ENCODE measurements around the gene CPEB2.

CPEB2 gene

GRCh38 chr4:15031993-15032675, 29.9 kb downstream of the CPEB2 start:
- peaks cover 0 to 16% of the 10 kb centered on the region in 2 donors for H3K4me1 ChIP-seq (ENCODE audit: control insufficient read depth in 1 of 2, insufficient read depth in 2 of 2, low read length in 2 of 2)
- H3K36me3 ChIP-seq (ENCODE audit: control insufficient read depth in 1 of 2, insufficient read depth in 2 of 2, low read length in 2 of 2): peaks cover 0 to 11% of the 10 kb centered on the region in 2 donors
- no peak overlapping the region for H3K27ac ChIP-seq (ENCODE audit: low read length)
- H3K27me3 ChIP-seq (ENCODE audit: low read depth, low read length): no peaks in the 10 kb centered on the region
- no peaks in the 10 kb centered on the region for H3K9me3 ChIP-seq (ENCODE audit: control insufficient read depth in 1 of 2, low read length in 2 of 2)
- H3K4me3 ChIP-seq (ENCODE audit: low read depth in 1 of 2, low read length in 2 of 2): no peak overlapping the region

GRCh38 chr4:15034071-15034764, 31.9 kb downstream of the CPEB2 start:
- H3K36me3 ChIP-seq (ENCODE audit: control insufficient read depth in 1 of 2, insufficient read depth in 2 of 2, low read length in 2 of 2): peaks cover 0 to 11% of the 10 kb centered on the region in 2 donors
- H3K4me3 ChIP-seq (ENCODE audit: low read depth in 1 of 2, low read length in 2 of 2): peak overlapping the region in 1 of 2 donors; percentile 19
- H3K9me3 ChIP-seq (ENCODE audit: control insufficient read depth in 1 of 2, low read length in 2 of 2): no peaks in the 10 kb centered on the region
- H3K27me3 ChIP-seq (ENCODE audit: low read depth, low read length): no peaks in the 10 kb centered on the region
- H3K4me1 ChIP-seq (ENCODE audit: control insufficient read depth in 1 of 2, insufficient read depth in 2 of 2, low read length in 2 of 2): peaks cover 0 to 16% of the 10 kb centered on the region in 2 donors
- H3K27ac ChIP-seq (ENCODE audit: low read length): peak overlapping the region; percentile 46

- Histone ChIP-seq H3K4me1 (ENCODE audit: control insufficient read depth in 1 of 2, insufficient read depth in 2 of 2, low read length in 2 of 2) (peaks cover 0 to 21% of the 10 kb centered on the region in 2 donors), H3K27me3 (ENCODE audit: low read depth, low read length) (no peaks in the 10 kb centered on the region), H3K4me3 (ENCODE audit: low read depth in 1 of 2, low read length in 2 of 2) (no peak overlapping the region), H3K27ac (ENCODE audit: low read length) (peak overlapping the region; percentile 46), H3K36me3 (ENCODE audit: control insufficient read depth in 1 of 2, insufficient read depth in 2 of 2, low read length in 2 of 2) (peaks cover 0 to 11% of the 10 kb centered on the region in 2 donors), H3K9me3 (ENCODE audit: control insufficient read depth in 1 of 2, low read length in 2 of 2) (no peaks in the 10 kb centered on the region)
Measured at GRCh38 chr4:15035159-15035558, 32.9 kb downstream of the CPEB2 start.

- no peak overlapping the region for H3K27ac ChIP-seq (ENCODE audit: low read length)
- H3K9me3 ChIP-seq (ENCODE audit: control insufficient read depth in 1 of 2, low read length in 2 of 2): no peaks in the 10 kb centered on the region
- H3K36me3 ChIP-seq (ENCODE audit: control insufficient read depth in 1 of 2, insufficient read depth in 2 of 2, low read length in 2 of 2): peaks cover 0 to 11% of the 10 kb centered on the region in 2 donors
- H3K4me3 ChIP-seq (ENCODE audit: low read depth in 1 of 2, low read length in 2 of 2): no peak overlapping the region
- no peaks in the 10 kb centered on the region for H3K27me3 ChIP-seq (ENCODE audit: low read depth, low read length)
- H3K4me1 ChIP-seq (ENCODE audit: control insufficient read depth in 1 of 2, insufficient read depth in 2 of 2, low read length in 2 of 2): peaks cover 5 to 14% of the 10 kb centered on the region in 2 donors
Measured at GRCh38 chr4:15037923-15038541, 35.8 kb downstream of the CPEB2 start.

- H3K27me3 ChIP-seq (ENCODE audit: low read depth, low read length): no peaks in the 10 kb centered on the region
- no peak overlapping the region for H3K4me3 ChIP-seq (ENCODE audit: low read depth in 1 of 2, low read length in 2 of 2)
- no peaks in the 10 kb centered on the region for H3K9me3 ChIP-seq (ENCODE audit: control insufficient read depth in 1 of 2, low read length in 2 of 2)
- no peaks in the 10 kb centered on the region for H3K36me3 ChIP-seq (ENCODE audit: control insufficient read depth in 1 of 2, insufficient read depth in 2 of 2, low read length in 2 of 2)
- peaks cover 5 to 14% of the 10 kb centered on the region in 2 donors for H3K4me1 ChIP-seq (ENCODE audit: control insufficient read depth in 1 of 2, insufficient read depth in 2 of 2, low read length in 2 of 2)
- no peak overlapping the region for H3K27ac ChIP-seq (ENCODE audit: low read length)
Measured at GRCh38 chr4:15040916-15041463, 38.7 kb downstream of the CPEB2 start.

- no peak overlapping the region for H3K27ac ChIP-seq (ENCODE audit: low read length)
- H3K9me3 ChIP-seq (ENCODE audit: control insufficient read depth in 1 of 2, low read length in 2 of 2): no peaks in the 10 kb centered on the region
- H3K27me3 ChIP-seq (ENCODE audit: low read depth, low read length): no peaks in the 10 kb centered on the region
- H3K36me3 ChIP-seq (ENCODE audit: control insufficient read depth in 1 of 2, insufficient read depth in 2 of 2, low read length in 2 of 2): no peaks in the 10 kb centered on the region
- H3K4me1 ChIP-seq (ENCODE audit: control insufficient read depth in 1 of 2, insufficient read depth in 2 of 2, low read length in 2 of 2): peaks cover 5 to 14% of the 10 kb centered on the region in 2 donors
- H3K4me3 ChIP-seq (ENCODE audit: low read depth in 1 of 2, low read length in 2 of 2): no peak overlapping the region
Measured at GRCh38 chr4:15042529-15043167, 40.4 kb downstream of the CPEB2 start.

GRCh38 chr4:15043226-15043625, 40.9 kb downstream of the CPEB2 start:
- no peak overlapping the region for H3K4me3 ChIP-seq (ENCODE audit: low read depth in 1 of 2, low read length in 2 of 2)
- no peaks in the 10 kb centered on the region for H3K9me3 ChIP-seq (ENCODE audit: control insufficient read depth in 1 of 2, low read length in 2 of 2)
- no peaks in the 10 kb centered on the region for H3K27me3 ChIP-seq (ENCODE audit: low read depth, low read length)
- no peak overlapping the region for H3K27ac ChIP-seq (ENCODE audit: low read length)
- H3K4me1 ChIP-seq (ENCODE audit: control insufficient read depth in 1 of 2, insufficient read depth in 2 of 2, low read length in 2 of 2): peaks cover 5 to 14% of the 10 kb centered on the region in 2 donors
- no peaks in the 10 kb centered on the region for H3K36me3 ChIP-seq (ENCODE audit: control insufficient read depth in 1 of 2, insufficient read depth in 2 of 2, low read length in 2 of 2)

GRCh38 chr4:15043922-15044321, 41.6 kb downstream of the CPEB2 start:
- Histone ChIP-seq H3K27me3 (ENCODE audit: low read depth, low read length) (no peaks in the 10 kb centered on the region), H3K4me1 (ENCODE audit: control insufficient read depth in 1 of 2, insufficient read depth in 2 of 2, low read length in 2 of 2) (peaks cover 5 to 14% of the 10 kb centered on the region in 2 donors), H3K36me3 (ENCODE audit: control insufficient read depth in 1 of 2, insufficient read depth in 2 of 2, low read length in 2 of 2) (no peaks in the 10 kb centered on the region), H3K9me3 (ENCODE audit: control insufficient read depth in 1 of 2, low read length in 2 of 2) (no peaks in the 10 kb centered on the region), H3K4me3 (ENCODE audit: low read depth in 1 of 2, low read length in 2 of 2) (no peak overlapping the region), H3K27ac (ENCODE audit: low read length) (no peak overlapping the region)

GRCh38 chr4:15054541-15054940, 52.3 kb downstream of the CPEB2 start:
- Histone ChIP-seq H3K4me3 (ENCODE audit: low read depth in 1 of 2, low read length in 2 of 2) (no peak overlapping the region), H3K27me3 (ENCODE audit: low read depth, low read length) (no peaks in the 10 kb centered on the region), H3K9me3 (ENCODE audit: control insufficient read depth in 1 of 2, low read length in 2 of 2) (no peaks in the 10 kb centered on the region), H3K4me1 (ENCODE audit: control insufficient read depth in 1 of 2, insufficient read depth in 2 of 2, low read length in 2 of 2) (no peaks in the 10 kb centered on the region), H3K27ac (ENCODE audit: low read length) (no peak overlapping the region), H3K36me3 (ENCODE audit: control insufficient read depth in 1 of 2, insufficient read depth in 2 of 2, low read length in 2 of 2) (peaks cover 24 to 43% of the 10 kb centered on the region in 2 donors)

- peaks cover 46 to 56% of the 10 kb centered on the region in 2 donors for H3K36me3 ChIP-seq (ENCODE audit: control insufficient read depth in 1 of 2, insufficient read depth in 2 of 2, low read length in 2 of 2)
- no peaks in the 10 kb centered on the region for H3K9me3 ChIP-seq (ENCODE audit: control insufficient read depth in 1 of 2, low read length in 2 of 2)
- H3K4me3 ChIP-seq (ENCODE audit: low read depth in 1 of 2, low read length in 2 of 2): no peak overlapping the region
- H3K4me1 ChIP-seq (ENCODE audit: control insufficient read depth in 1 of 2, insufficient read depth in 2 of 2, low read length in 2 of 2): no peaks in the 10 kb centered on the region
- no peaks in the 10 kb centered on the region for H3K27me3 ChIP-seq (ENCODE audit: low read depth, low read length)
- H3K27ac ChIP-seq (ENCODE audit: low read length): no peak overlapping the region
Measured at GRCh38 chr4:15060213-15060612, 57.9 kb downstream of the CPEB2 start.

GRCh38 chr4:15063341-15063740, 61.1 kb downstream of the CPEB2 start:
- Histone ChIP-seq H3K27ac (ENCODE audit: low read length) (no peak overlapping the region), H3K4me3 (ENCODE audit: low read depth in 1 of 2, low read length in 2 of 2) (no peak overlapping the region), H3K9me3 (ENCODE audit: control insufficient read depth in 1 of 2, low read length in 2 of 2) (no peaks in the 10 kb centered on the region), H3K27me3 (ENCODE audit: low read depth, low read length) (no peaks in the 10 kb centered on the region), H3K36me3 (ENCODE audit: control insufficient read depth in 1 of 2, insufficient read depth in 2 of 2, low read length in 2 of 2) (peaks cover 47 to 70% of the 10 kb centered on the region in 2 donors), H3K4me1 (ENCODE audit: control insufficient read depth in 1 of 2, insufficient read depth in 2 of 2, low read length in 2 of 2) (peaks cover 0 to 3% of the 10 kb centered on the region in 2 donors)
